GM12892 (cell line): ENCODE data around the gene ACSL3.

ENCODE experiments used
- POLR2A ChIP-seq: IDR thresholded peaks from 2 replicates; pipeline ENCODE4 v1.6.1; 2011; ENCODE audit warnings: low read depth, low read length, control low read depth
- POLR2AphosphoS5 ChIP-seq: IDR thresholded peaks from 2 replicates; pipeline ENCODE4 v1.6.1; 2011; ENCODE audit warnings: low read depth, low read length, control low read depth

- TF ChIP-seq POLR2A (no peak), POLR2AphosphoS5 (no peak)
Measured at GRCh38 chr2:222938327-222938726, 77.5 kb downstream of the ACSL3 start.
